ENCODE results near the gene ARID4B. TPM values are rescaled to one million over a fixed set of nuclear protein-coding genes. Genes with fewer than 3 reads are reported as not detected.

Gene ARID4B
- polyA plus RNA-seq, 1 donor (not counting 4 experiments of a cell fraction or from before 2014, with no cell fraction given): 12.7 TPM

DNA sequence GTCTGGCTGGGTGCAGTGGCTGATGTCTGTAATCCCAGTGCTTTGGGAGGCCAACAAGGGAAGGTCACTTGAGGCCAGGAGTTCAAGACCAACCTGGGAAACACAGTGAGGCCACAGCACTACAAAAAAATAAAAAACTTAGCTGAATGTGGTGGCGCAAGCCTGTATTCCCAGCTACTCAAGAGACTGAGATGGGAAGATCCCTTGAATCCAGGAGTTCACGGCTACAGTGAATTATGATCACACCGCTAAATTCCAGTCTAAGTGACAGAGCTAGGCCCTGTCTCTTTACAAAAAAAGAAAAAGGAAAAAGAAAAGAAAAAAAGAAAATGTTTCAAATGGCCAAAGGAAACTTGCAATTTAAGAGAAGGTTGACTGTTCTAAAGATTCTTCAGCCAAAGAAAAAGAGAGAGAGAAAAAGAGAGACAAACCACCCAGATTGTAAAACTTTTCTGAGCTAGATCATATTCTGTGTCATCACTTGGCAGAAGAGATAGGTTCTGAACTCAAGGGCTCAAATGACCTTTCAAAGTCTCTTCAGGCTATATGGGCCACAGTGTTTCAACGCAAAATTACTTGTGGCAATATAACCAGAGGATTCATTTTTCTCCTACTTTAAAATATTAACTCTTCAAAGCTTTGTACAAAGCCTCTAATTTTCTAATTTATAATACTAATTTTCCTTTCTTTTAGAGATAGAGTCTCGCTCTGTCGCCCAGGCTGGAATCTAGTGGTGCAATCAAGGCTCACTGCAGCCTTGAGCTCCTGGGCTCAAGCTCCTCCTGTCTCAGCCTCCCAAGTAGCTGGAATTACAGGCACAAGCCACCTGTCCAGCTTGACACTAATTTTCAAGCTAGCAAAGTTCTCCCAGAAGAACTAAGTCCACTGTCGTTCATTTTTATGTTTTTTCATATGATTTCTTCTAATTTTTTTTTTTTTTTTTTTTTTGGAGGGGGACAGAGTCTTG lies 20.5 kb downstream of the ARID4B start:
- no peaks in the 10 kb centered on the region for H3K9me3 ChIP-seq (ENCODE audit: control insufficient read depth, low read depth, low read length)
- no peaks in the 10 kb centered on the region for H4K20me1 ChIP-seq (ENCODE audit: control insufficient read depth, extremely low read depth, insufficient read depth, low read length)
- no peak for TF ChIP-seq EZH2 (IDR thresholded peaks at IDR 0.05; ENCODE audit: low read length)
- TF ChIP-seq, protein P1, sequence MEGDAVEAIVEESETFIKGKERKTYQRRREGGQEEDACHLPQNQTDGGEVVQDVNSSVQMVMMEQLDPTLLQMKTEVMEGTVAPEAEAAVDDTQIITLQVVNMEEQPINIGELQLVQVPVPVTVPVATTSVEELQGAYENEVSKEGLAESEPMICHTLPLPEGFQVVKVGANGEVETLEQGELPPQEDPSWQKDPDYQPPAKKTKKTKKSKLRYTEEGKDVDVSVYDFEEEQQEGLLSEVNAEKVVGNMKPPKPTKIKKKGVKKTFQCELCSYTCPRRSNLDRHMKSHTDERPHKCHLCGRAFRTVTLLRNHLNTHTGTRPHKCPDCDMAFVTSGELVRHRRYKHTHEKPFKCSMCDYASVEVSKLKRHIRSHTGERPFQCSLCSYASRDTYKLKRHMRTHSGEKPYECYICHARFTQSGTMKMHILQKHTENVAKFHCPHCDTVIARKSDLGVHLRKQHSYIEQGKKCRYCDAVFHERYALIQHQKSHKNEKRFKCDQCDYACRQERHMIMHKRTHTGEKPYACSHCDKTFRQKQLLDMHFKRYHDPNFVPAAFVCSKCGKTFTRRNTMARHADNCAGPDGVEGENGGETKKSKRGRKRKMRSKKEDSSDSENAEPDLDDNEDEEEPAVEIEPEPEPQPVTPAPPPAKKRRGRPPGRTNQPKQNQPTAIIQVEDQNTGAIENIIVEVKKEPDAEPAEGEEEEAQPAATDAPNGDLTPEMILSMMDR (optimal IDR thresholded peaks at IDR 0.05 in 1 of 3, IDR thresholded peaks at IDR 0.05 in 1 of 3, conservative IDR thresholded peaks at IDR 0.05 in 1 of 3; ENCODE audit: extremely low read depth in 1 of 3, insufficient read depth in 2 of 3, low read length in 3 of 3): no peak
- FAIRE-seq (no peak), DNase-seq (ENCODE audit: low read depth, low spot score) (no peak)
- H3K36me3 ChIP-seq (ENCODE audit: control insufficient read depth in 2 of 2, extremely low read depth in 1 of 2, insufficient read depth in 2 of 2, low read length in 2 of 2): no peaks in the 10 kb centered on the region
- no peak overlapping the region for H3K4me2 ChIP-seq (ENCODE audit: control insufficient read depth, extremely low read depth, insufficient read depth, low read depth, low read length)
- H3K79me2 ChIP-seq (ENCODE audit: control insufficient read depth, insufficient read depth, low read length): peaks cover 76% of the 10 kb centered on the region
- no peaks in the 10 kb centered on the region for H3K9me1 ChIP-seq (ENCODE audit: control insufficient read depth, extremely low read depth, insufficient read depth, low read length)
- H3K4me1 ChIP-seq (ENCODE audit: control insufficient read depth, extremely low read depth, insufficient read depth, low read length): no peaks in the 10 kb centered on the region
- H3K27me3 ChIP-seq (ENCODE audit: control insufficient read depth, extremely low read depth, insufficient read depth, low read length): no peaks in the 10 kb centered on the region
- dilution Hi-C loops (cut with MboI; ENCODE audit: extremely low pct_ligation_motif_present, low sequenced_read_pairs): no loop called here
- no peak overlapping the region for H3K9ac ChIP-seq (ENCODE audit: control insufficient read depth, extremely low read depth, insufficient read depth, low read length)
- H2AFZ ChIP-seq (ENCODE audit: control insufficient read depth, low read length): no peak overlapping the region
- H3K27ac ChIP-seq (ENCODE audit: control insufficient read depth, insufficient read depth, low read length): no peak overlapping the region
- H3K4me3 ChIP-seq (ENCODE audit: control insufficient read depth in 2 of 3, extremely low read depth in 1 of 3, insufficient read depth in 2 of 3, low read depth in 1 of 3, low read length in 3 of 3): no peak overlapping the region

DNA sequence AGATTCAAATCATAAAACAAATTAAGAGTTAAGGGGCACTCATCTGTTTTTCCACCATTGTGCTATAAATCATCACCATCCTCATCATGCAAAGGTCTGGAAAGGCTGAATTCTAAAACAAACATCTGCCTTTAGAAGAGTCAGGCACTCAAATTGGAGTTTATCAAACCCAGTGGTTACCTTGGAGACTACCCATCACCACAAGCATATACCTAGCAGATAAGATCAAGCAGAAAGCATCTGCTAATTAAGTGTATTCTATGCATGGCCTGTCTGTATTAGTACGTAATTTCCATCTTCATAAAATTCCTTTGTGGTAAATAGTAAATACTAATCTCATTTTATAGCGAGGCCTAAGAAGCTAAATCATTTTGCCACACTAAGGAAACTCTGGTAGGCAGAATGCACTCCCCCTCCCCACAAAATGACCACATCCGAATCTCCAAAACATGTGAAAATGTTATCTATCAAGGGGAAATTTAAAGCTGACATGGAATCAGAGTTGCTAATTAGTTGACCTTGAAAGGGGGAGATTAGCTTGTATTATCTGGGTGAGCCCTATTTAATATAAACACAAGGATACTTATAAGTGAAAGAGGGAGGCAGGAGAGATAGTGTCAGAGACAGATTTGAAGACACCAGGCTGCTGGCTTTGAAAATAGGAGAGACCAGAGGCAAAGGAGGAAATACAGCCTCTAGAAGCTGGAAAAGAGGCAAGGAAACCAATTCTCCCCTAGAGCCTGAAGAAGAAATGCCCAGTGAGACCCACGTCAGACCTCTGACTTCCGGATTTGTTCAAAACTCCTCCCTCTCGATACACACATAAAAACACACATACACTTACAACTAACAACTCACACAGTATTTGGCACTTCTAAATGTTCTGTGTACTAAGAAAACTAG lies 23.2 kb downstream of the ARID4B start:
- Histone ChIP-seq H3K9me3 (ENCODE audit: control insufficient read depth, low read depth, low read length) (no peaks in the 10 kb centered on the region), H3K4me2 (ENCODE audit: control insufficient read depth, extremely low read depth, insufficient read depth, low read depth, low read length) (no peak overlapping the region), H2AFZ (ENCODE audit: control insufficient read depth, low read length) (no peak overlapping the region), H3K4me1 (ENCODE audit: control insufficient read depth, extremely low read depth, insufficient read depth, low read length) (no peaks in the 10 kb centered on the region), H3K9me1 (ENCODE audit: control insufficient read depth, extremely low read depth, insufficient read depth, low read length) (no peaks in the 10 kb centered on the region), H3K27ac (ENCODE audit: control insufficient read depth, insufficient read depth, low read length) (no peak overlapping the region), H3K27me3 (ENCODE audit: control insufficient read depth, extremely low read depth, insufficient read depth, low read length) (no peaks in the 10 kb centered on the region), H3K9ac (ENCODE audit: control insufficient read depth, extremely low read depth, insufficient read depth, low read length) (no peak overlapping the region), H3K4me3 (ENCODE audit: control insufficient read depth in 2 of 3, extremely low read depth in 1 of 3, insufficient read depth in 2 of 3, low read depth in 1 of 3, low read length in 3 of 3) (no peak overlapping the region), H3K36me3 (ENCODE audit: control insufficient read depth in 2 of 2, extremely low read depth in 1 of 2, insufficient read depth in 2 of 2, low read length in 2 of 2) (no peaks in the 10 kb centered on the region), H4K20me1 (ENCODE audit: control insufficient read depth, extremely low read depth, insufficient read depth, low read length) (no peaks in the 10 kb centered on the region), H3K79me2 (ENCODE audit: control insufficient read depth, insufficient read depth, low read length) (peaks cover 73% of the 10 kb centered on the region)
- DNase-seq (ENCODE audit: low read depth, low spot score) (no peak), FAIRE-seq (no peak)
- TF ChIP-seq, protein P1 (optimal IDR thresholded peaks at IDR 0.05 in 1 of 3, IDR thresholded peaks at IDR 0.05 in 1 of 3, conservative IDR thresholded peaks at IDR 0.05 in 1 of 3; ENCODE audit: extremely low read depth in 1 of 3, insufficient read depth in 2 of 3, low read length in 3 of 3): no peak
- TF ChIP-seq EZH2 (IDR thresholded peaks at IDR 0.05; ENCODE audit: low read length): no peak
- dilution Hi-C loops (cut with MboI; ENCODE audit: extremely low pct_ligation_motif_present, low sequenced_read_pairs): no loop called here

All from keratinocyte (primary cell).